A673 (cell line): Measurements from ENCODE around the gene MAPK11.

Experiments
- EZH2 ChIP-seq: fragments of 200-600 bp; sonication (generic); IDR thresholded peaks from 2 replicates; pipeline ENCODE4 v1.6.1; 2017; ENCODE audit warnings: borderline replicate concordance, low read depth, mild to moderate bottlenecking, mixed read lengths, antibody characterized with exemption, low read length; ENCODE audit not compliant: poor library complexity, severe bottlenecking
- TF ChIP-seq, protein P1 (sequence below): fragments of 300-800, 200-600 bp; sonication (generic); conservative IDR thresholded peaks from 2 replicates; pipeline ENCODE4 v1.5.1; 2017; ENCODE audit warnings: low read depth, mild to moderate bottlenecking, antibody characterized with exemption, low read length, moderate library complexity, mixed read lengths

DNA sequence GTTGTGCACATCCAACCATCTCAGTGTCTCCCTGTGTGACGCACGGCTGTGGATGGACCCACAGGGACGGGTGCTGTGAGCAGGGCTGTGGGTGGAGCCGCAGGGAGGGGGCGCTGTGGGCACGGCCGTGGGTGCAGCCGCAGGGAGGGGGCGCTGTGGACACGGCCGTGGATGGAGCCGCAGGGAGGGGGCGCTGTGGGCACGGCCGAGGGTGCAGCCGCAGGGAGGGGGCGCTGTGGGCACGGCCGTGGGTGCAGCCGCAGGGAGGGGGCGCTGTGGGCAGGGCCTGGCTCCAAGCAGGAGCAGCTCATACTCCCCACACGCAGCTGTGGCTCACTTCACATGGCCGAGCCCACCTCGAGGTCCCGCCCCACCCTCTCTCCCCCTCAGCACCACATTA is 6.0 kb upstream of the MAPK11 start:
- TF ChIP-seq, protein P1, sequence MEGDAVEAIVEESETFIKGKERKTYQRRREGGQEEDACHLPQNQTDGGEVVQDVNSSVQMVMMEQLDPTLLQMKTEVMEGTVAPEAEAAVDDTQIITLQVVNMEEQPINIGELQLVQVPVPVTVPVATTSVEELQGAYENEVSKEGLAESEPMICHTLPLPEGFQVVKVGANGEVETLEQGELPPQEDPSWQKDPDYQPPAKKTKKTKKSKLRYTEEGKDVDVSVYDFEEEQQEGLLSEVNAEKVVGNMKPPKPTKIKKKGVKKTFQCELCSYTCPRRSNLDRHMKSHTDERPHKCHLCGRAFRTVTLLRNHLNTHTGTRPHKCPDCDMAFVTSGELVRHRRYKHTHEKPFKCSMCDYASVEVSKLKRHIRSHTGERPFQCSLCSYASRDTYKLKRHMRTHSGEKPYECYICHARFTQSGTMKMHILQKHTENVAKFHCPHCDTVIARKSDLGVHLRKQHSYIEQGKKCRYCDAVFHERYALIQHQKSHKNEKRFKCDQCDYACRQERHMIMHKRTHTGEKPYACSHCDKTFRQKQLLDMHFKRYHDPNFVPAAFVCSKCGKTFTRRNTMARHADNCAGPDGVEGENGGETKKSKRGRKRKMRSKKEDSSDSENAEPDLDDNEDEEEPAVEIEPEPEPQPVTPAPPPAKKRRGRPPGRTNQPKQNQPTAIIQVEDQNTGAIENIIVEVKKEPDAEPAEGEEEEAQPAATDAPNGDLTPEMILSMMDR, result peak; percentile 87
- no peak for TF ChIP-seq EZH2
